Measurements from ENCODE around the gene KCNIP2. TPM values are rescaled to one million over a fixed set of nuclear protein-coding genes. Genes with fewer than 3 reads are reported as not detected.

Gene KCNIP2
- total and polyA plus RNA-seq, 2 donors (not counting 3 experiments of a cell fraction or from before 2014, with no cell fraction given) = 0.36 to 2.2 TPM

DNA sequence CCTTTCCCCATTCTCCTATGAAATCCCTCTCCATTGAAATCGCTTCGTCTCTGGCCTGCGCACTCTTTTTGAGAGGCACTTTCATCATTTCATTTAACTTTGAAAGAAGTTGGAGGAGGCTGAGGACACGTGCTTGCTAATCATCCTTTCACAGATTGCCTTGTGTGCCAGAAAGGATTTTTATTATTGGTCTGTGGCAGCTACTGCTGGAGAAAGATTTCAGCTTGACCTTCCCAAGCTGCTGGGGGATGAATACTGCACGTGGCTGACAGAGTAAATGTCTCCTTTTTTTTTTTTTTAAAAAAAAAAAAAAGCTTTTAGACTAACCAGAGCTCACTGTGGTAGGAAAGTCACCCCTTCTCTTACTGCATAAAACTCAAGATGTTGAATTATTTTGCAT lies 44.2 kb upstream of the KCNIP2 start:
- H3K79me2 ChIP-seq (ENCODE audit: control insufficient read depth, insufficient read depth, low read length) = no peaks in the 10 kb centered on the region
- no peaks in the 10 kb centered on the region for H3K9me1 ChIP-seq (replicated peaks; ENCODE audit: control insufficient read depth, extremely low read depth, insufficient read depth, low read length)
- DNase-seq (ENCODE audit: low read depth, low spot score) (no peak), FAIRE-seq (no peak)
- no peaks in the 10 kb centered on the region for H3K4me1 ChIP-seq (ENCODE audit: control insufficient read depth, extremely low read depth, insufficient read depth, low read length)
- H3K36me3 ChIP-seq (ENCODE audit: control insufficient read depth in 2 of 2, extremely low read depth in 1 of 2, insufficient read depth in 2 of 2, low read length in 2 of 2) = no peaks in the 10 kb centered on the region
- no peak overlapping the region for H3K4me2 ChIP-seq (ENCODE audit: insufficient read depth, low read length)
- H2AFZ ChIP-seq (ENCODE audit: low read depth, low read length) = no peak overlapping the region
- H4K20me1 ChIP-seq (replicated peaks; ENCODE audit: control insufficient read depth, extremely low read depth, insufficient read depth, low read length) = no peaks in the 10 kb centered on the region
- POLR2A ChIA-PET = interaction anchor here (0.9 to 1.4 kb wide), 2 partner anchors 80 to 122 kb away, joined by 4 read pairs; no protein-coding TSS in a partner anchor
- no peak overlapping the region for H3K27ac ChIP-seq (ENCODE audit: insufficient read depth, low read depth, low read length)
- CTCF ChIA-PET = interaction anchor here (1.0 to 18.0 kb wide), 10 partner anchors 8 to 185 kb away, joined by 3 to 559 read pairs (median 4); no protein-coding TSS in a partner anchor
- intact Hi-C loops (cut with micrococcal nuclease) = loop anchor here (5.0 kb wide), 1 partner anchor 50 kb away; no protein-coding TSS in a partner anchor
- no peak overlapping the region for H3K9ac ChIP-seq (replicated peaks; ENCODE audit: extremely low read depth, insufficient read depth, low read length)
- H3K4me3 ChIP-seq (replicated peaks in 1 of 3; ENCODE audit: insufficient read depth in 1 of 3, low read depth in 1 of 3, low read length in 3 of 3) = no peak overlapping the region
- TF ChIP-seq MYC (IDR thresholded peaks at IDR 0.05; ENCODE audit: low read depth, low read length) = no peak
- no peak for TF ChIP-seq POLR2AphosphoS5 (IDR thresholded peaks at IDR 0.05; ENCODE audit: insufficient read depth, low read depth, low read length)
- TF ChIP-seq JUN (IDR thresholded peaks at IDR 0.05; ENCODE audit: borderline replicate concordance, insufficient read depth, insufficient read length, low read depth) = no peak
- no peak for TF ChIP-seq POLR2A (IDR thresholded peaks at IDR 0.05; ENCODE audit: low read depth, low read length)
- no peak for TF ChIP-seq GATA2 (IDR thresholded peaks at IDR 0.05; ENCODE audit: insufficient read depth, insufficient read length, low read depth, low read length)
- TF ChIP-seq FOS (IDR thresholded peaks at IDR 0.05; ENCODE audit: borderline replicate concordance, insufficient read depth, low read length) = no peak
- no peak for TF ChIP-seq EZH2 (IDR thresholded peaks at IDR 0.05; ENCODE audit: borderline replicate concordance, low read depth, low read length, severe bottlenecking)
- TF ChIP-seq, protein P1, sequence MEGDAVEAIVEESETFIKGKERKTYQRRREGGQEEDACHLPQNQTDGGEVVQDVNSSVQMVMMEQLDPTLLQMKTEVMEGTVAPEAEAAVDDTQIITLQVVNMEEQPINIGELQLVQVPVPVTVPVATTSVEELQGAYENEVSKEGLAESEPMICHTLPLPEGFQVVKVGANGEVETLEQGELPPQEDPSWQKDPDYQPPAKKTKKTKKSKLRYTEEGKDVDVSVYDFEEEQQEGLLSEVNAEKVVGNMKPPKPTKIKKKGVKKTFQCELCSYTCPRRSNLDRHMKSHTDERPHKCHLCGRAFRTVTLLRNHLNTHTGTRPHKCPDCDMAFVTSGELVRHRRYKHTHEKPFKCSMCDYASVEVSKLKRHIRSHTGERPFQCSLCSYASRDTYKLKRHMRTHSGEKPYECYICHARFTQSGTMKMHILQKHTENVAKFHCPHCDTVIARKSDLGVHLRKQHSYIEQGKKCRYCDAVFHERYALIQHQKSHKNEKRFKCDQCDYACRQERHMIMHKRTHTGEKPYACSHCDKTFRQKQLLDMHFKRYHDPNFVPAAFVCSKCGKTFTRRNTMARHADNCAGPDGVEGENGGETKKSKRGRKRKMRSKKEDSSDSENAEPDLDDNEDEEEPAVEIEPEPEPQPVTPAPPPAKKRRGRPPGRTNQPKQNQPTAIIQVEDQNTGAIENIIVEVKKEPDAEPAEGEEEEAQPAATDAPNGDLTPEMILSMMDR (IDR thresholded peaks at IDR 0.05; ENCODE audit: extremely low read depth in 1 of 2, insufficient read depth in 1 of 2, low read depth in 1 of 2, low read length in 2 of 2) = no peak
- TF ChIP-seq, protein P2, sequence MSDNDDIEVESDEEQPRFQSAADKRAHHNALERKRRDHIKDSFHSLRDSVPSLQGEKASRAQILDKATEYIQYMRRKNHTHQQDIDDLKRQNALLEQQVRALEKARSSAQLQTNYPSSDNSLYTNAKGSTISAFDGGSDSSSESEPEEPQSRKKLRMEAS (IDR thresholded peaks at IDR 0.05; ENCODE audit: insufficient read depth, insufficient read length) = no peak
- dilution Hi-C loops (cut with MboI; ENCODE audit: extremely low pct_ligation_motif_present, low sequenced_read_pairs) = loop anchor here (25.0 kb wide), 1 partner anchor 100 kb away; no protein-coding TSS in a partner anchor
- no peaks in the 10 kb centered on the region for H3K9me3 ChIP-seq (replicated peaks; ENCODE audit: control insufficient read depth, insufficient read depth, low read length)
- H3K27me3 ChIP-seq (ENCODE audit: control insufficient read depth in 2 of 2, insufficient read depth in 2 of 2, low read length in 2 of 2) = no peaks in the 10 kb centered on the region
- BruUV-seq (replicated peaks) = no TSS peak

Data from endothelial cell of umbilical vein (primary cell).